Activated CD8-positive, alpha-beta memory T cell treated with anti-CD3 and anti-CD28 coated beads, Interleukin-2, amount 50 U/mL, for 48 hours (primary cell): ENCODE data around the gene ABHD11.
"Not testable (repeated sequence)": the region's sequence is repeated elsewhere in the genome, so short reads cannot be mapped to it uniquely, and the experiment has no call there.

Source experiments
- DNase-seq: peaks from one replicate; pipeline ENCODE4 v3.0.0-alpha.2; 2020

ABHD11 gene

DNA sequence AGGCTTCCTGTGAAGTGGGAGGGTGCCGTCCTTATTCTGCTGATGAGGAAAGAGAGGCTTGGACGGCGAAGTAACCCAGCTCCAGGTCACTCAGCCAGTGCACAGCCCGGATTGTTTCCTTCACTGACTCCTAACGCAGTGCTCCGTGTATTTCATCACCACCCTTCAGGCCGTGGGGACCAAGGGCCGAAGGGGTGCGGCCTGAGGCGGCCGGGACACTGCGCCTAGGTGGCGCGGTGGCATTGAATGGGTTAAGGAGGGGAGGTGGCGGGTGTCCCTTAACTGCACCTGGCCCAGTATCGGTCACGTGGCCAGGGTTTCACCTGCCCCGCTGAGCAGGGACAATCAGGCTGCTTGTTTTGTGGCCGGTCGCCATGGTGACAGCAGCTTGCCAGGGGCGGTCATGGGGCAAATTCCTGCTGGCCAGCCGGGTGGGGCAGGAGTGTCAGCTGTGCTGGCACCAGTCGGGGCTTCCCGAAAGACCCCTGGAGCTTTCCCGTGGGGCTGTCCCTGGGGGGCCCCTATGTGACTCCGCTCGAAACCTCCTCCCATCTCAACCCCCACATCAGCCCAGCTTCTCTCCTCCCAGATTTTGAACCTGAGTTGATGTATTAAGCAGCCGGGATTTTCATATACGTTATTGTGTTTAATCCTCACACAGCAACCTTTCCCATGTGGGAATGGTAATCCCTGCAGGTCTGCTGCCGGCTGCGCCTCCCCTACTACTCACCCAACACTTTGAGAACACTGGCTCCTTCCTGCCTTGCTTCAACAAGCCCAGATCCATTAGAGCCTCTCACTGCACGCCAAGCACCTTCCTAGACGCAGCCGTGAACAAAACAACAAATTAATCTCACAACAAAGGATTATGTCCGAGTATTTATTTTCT is 4.4 kb upstream of the ABHD11 start:
- DNase-seq = no peak

DNA sequence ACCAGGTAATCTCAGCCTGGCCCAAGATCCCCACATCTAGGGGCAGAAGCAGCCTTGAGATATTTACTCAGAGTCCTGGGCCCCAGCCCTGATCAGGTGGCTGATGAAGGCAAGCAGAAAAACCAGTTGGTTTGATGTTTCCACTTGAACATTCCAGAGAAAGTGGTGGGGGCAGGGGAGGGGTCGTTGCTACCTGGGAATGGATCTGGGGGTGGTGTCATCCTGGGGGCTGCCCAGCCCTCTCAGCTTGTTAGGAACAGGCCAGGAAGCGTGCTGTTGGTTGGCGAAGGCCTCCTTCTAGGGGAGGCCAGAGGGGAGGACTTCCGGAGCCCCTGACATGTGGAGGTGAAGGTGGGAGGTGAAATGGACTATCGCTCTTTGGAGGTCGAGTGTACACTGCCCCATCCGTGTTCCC is 3.7 kb upstream of the ABHD11 start:
- no peak for DNase-seq

DNA sequence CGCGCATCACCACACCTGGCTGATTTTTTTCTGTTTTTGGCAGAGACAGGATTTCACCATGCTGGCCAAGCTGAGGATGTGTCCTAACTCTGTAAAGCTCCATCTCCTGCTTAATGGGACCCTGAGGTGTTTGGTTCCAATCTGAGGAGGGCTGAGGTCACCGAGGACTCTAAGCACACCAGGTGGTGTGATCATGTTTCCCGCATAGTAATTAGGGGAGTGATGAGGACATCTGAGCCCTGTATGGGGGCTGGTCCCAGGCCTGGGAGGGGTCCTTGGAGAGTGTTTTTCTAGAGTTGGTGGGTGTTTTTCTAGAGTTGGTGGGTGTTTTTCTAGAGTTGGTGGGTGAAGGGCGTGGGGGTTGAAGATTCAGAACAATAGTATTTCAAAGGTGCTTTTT is 3.0 kb upstream of the ABHD11 start:
- DNase-seq = no peak

DNA sequence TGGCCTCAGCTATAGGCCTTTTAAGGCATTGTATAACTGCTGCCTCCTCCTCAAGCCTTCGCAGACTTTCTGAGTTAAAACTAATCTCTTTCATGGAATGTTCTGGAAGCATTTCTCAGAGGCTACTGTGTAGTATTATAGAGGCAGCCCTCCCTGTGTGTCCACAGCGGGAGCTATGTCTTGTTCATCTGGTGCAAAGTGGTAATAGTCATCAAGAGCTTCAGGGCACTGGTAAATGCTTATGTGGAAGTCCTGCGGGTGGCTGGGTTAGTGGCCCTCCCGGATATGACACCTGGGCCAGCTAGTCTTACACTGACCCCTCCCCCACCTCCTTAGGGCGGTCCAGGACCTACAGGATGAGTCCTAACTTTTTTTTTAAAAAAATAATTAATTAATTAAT is 2.2 kb upstream of the ABHD11 start:
- no peak for DNase-seq

DNA sequence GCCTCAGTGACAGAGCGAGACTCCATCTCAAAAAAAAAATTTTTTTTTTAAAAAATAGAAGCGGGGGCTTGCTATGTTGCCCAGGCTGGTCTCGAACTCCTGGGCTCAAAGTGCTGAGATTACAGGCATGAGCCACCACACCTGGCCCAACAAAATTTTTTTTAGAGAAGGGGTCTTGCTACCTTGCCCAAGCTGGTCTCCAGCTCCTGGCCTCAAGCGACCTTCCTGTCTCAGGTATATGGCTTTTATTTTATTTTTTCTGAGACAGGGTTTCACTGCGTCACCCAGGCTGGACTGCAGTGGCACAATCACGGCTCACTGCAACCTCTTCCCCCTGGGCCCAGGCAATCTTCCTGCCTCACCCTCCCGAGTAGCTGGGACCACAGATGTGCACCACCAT is 1.6 kb upstream of the ABHD11 start:
- no peak for DNase-seq

DNA sequence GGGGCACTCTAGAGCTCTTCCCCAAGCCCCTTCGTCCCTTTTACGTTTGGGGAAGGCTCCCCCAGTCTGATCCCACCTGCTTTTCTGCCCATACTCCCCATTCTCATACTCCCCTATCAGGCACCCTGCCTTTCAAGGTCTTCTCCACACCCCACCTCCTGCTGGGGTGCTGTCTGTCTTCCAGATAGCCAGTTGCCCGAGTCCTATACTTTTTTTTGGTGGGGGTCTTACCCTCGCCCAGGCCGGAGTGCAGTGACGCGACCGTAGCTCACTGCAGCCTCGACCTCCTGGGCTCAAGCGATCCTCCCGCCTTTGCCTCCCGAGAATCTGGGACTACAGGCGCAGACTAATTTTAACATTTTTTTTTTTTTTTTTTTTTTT is 775 bp upstream of the ABHD11 start:
- DNase-seq = no peak

DNA sequence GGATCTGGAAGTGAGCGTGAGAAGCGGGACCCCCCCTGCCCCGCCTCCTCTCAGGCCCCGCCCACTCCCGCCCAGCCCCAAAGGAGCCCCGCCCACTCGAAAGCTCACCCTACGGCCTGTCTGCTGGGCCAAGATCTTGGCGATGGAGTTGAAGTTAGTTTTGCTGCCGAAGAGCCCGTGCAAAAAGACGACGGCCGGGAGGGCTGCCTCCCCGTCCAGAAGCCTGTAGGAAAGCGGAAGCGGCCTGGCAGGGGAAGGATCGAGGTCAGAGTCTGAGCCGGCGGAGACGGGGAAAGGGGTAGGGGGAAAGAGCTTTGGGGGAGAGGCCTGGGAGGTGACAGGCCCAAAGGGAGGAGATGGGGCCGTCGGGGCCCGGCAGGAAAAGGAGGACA is 386 bp downstream of the ABHD11 start:
- peak; percentile 84 for DNase-seq

DNA sequence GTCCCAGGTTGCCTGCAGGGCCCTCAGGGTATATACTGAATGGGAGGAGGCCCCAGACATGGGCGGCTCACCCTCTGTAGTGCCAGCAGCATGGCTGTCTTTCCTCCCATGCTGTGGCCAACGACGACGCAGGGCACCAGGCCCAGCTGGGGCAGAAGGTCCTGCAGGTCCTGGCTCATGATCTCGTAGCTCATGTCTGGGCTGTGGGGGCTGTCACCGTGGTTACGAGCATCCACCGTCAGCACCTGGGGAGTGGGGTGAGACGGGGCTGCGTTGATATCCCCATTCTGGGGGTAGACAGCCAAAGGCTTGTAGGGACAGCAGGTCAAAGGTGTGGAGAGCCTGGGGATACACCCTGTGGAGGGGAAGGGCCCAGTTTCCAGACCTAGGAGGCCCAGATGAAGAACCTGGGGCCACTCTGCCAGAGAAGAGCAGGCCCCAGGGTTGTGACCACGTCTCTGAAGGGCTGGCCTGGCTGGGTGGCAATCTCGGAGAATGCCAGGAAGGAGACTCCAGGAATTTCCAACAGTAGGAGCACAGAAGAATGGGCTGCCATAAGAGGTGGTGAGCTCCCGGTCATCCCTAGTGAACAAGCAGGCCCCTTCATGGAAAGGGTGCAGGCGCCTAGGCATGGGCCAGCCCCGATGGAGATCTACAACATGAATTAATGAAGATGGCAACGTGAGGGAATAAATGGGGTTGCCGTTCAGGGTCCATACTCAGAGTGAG is 947 bp downstream of the ABHD11 start:
- DNase-seq = no peak

DNA sequence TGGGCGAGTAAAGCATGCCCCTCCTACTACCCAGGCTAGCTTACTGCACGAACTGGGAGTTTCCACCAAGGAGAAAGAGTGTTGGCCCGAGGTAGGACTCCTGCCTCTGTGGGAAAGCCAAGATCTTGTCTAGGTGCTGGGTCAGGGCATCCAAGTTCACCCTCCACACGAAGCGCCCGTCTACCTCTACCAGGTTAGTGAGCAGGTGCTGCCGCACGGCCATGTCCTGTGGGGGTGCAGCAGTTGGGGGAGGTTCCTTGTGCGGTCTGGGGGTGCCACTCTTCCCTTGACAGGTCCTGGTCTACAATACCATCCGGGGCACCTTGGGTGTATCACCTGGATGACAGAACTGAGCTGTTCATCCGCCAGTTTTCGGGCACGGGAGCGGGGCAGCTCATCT is 1.7 kb downstream of the ABHD11 start:
- DNase-seq = no peak

DNA sequence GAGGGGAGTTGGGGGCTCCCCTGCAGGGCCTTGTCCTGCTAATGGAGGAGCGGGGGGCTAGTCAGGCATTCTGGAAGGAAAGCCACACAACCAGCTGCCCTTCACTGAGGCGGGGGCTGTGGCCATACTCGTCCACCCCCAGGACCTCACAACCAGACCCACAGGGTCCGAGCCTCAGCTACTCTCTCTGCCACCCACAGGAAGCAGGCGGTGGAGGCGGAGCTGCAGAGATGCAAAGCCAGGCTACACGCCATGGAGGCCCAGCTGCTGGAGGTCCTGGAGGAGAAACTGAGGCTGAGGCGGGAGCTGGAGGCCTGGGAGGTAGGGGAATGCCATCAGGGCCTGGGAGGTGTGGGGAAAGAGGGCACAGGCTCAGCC is 3.1 kb downstream of the ABHD11 start:
- DNase-seq = no peak

DNA sequence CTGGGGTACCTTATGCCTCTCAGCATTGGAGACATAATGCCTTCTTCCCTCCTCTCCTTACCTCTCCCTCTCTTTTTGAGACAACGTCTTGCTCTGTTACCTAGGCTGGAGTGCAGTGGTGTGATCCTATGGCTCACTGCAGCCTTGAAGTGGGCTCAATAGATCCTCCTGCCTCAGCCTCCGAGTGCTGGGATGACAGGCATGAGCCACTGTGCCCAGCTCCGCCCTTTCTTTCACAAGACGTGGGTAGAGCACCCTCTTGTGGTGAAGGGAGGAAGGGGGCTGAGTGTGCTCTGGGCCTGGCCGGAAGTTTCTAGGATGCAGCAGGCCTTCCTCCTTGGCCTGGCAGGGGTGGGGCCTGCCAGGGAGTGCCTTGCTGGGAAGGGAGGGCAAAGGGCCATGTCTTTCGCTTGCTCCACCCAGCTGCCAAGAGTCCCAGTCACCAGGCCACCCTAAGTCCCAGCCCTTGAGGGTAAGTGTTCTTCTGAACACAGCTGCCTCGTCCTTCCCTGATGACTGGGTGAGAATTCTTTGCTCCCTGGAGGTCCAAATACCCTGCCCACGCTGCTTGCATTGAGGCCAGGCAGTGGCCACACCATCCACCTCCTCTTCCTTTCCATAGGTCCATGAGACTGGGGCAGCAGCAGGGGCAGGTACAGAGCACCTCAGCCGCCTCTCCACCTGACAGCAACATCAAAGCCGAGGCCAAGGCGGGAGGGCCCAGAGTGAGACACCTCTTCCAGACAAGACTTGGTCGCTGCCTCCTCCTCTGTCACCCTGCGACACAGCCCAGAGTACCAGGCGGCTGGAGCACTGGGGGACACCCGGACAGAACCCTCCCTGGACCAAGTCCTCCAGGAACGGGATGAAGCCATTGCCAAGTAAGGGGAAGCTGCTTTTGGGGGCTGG is 3.7 kb downstream of the ABHD11 start:
- DNase-seq = peak; percentile 88

DNA sequence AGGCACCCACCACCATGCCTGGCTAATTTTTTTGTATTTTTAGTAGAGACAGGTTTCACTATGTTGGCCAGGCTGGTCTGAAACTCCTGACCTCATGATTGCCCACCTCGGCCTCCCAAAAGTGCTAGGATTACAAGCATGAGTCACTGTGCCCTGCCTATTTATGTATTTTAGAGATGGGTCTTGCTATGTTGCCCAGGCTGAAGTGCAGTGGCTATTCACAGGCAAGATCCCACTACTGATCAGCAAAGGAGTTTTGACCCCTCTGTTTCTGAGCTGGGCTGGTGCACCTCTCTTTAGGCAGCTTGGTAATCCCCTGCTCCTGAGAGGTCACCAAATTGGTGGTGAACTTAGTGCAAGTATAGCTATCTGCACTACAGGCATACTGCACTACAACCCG is 6.2 kb downstream of the ABHD11 start:
- no peak for DNase-seq

DNA sequence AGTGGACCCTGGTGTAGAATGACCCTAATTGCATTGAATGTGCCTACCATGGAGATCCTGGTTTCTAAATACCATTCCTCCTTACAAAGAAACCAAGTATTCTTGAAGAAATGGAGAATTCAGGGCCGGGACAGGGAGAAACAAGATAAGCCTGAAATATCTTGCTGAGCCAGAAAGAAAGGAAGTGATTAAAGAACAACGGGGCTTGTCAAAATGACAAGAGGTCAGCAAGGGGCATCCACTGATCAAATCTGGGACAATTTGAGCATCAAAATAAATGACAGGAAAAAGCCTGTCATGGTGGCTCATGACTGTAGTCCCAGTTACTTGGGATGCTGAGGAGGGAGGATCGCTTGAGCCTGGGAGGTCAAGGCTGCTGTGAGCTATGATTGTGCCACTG is 8.1 kb downstream of the ABHD11 start:
- no peak for DNase-seq

DNA sequence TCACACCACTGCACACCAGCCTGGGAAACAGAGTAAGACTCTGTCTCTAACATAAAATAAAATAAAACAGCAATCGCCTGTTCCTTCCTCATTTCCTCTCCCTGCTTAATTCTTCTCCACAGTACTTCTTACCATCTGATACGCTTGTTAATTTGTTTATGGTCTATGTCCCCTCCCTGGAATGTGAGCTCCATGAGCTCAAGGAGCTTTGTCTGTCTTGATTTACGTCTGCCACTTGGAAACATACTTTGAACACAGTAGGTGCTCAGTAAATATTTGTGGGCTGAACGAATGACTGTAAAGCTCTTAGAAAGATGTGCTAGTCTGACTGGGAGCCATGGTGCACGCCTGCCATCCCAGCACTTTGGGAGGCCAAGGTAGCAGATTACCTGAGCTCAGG is 10.1 kb downstream of the ABHD11 start:
- no peak for DNase-seq

DNA sequence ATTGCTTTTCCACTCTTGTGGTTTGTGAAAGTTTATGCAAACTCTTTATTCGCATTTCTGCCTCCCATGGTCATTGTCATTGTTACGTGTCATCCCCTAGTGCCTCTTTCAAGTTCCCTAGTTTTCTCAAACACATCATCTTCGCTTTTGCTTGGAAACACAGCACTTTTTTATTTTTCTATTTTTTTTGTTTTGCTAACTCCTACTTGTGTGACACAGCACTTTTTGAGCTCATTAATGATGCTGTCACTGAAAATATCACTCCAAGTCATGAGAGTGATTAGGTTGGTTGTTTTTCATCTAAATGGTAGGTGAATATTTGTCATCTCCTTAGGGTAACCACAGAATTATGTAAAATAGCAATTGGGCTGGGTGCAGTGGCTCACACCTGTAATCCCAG is 10.7 kb downstream of the ABHD11 start:
- DNase-seq = no peak

DNA sequence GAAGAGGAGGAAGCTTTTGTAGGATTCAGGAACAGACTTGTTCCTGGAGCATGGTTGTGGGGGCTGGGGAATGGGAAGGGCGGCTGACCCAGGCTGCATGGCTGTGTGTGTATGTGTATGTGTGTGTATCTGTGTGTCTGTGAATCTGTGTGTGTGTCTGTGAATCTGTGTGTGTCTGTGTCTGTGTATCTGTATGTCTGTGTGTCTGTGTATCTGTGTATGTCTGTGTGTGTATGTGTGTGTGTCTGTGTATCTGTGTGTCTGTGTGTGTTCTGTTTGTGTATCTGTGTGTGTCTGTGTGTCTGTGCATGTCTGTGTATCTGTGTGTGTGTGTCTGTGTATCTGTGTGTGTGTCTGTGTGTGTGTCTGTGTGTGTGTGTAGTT is 12.5 kb downstream of the ABHD11 start:
- no peak for DNase-seq

DNA sequence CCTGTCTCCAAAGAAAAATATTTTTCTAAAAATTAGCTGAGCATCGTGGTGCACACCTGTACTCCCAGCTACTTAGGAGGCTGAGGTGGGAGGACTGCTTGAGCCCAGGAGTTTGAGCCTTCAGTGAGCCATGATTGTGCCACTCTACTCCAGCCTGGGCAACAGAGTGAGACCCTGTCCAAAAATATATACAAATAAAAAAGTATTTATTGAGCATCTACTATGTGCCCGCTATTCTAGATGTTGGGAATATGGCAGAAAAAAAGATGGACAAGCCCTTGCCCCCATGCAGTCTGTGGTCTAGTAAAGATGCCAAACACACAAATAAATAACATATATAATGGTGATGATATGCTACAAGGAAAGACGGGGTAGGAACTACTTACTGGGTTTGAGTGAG is 14.8 kb downstream of the ABHD11 start:
- DNase-seq = no peak

DNA sequence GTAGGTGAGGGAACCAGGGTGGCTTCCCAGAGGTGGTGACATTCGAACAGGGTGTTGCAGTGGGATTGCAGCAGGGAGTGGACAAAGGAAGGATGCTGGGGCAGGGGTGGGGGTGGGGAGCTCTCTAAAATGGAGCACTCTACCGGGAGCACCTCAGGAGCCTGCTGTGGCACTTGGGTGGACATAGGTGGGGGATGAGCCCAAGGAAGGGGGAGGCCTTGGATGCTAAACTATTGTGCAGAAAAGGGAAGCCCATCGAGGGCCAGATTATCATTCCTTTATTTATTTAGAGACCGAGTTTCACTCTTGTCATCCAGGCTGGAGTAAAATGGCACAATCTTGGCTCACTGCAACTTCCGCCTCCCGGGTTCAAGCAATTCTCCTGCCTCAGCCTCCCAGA is 15.8 kb downstream of the ABHD11 start:
- no peak for DNase-seq

DNA sequence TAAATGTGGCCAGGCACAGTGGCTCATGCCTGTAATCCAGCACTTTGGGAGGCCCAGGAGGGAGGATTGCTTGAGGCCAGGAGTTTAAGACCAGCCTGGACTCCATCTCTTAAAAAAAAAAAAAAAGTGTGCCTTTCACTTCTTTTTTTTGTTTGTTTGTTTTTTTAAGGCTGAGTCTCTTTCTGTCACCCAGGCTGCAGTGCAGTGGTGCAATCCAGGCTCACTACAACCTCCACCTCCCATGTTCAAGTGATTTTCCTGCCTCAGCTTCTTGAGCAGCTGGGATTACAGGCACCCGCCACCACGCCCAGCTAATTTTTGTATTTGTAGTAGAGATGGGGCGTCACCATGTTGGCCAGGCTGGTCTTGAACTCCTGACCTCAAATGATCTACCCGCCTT is 16.4 kb downstream of the ABHD11 start:
- DNase-seq = not testable (repeated sequence)

DNA sequence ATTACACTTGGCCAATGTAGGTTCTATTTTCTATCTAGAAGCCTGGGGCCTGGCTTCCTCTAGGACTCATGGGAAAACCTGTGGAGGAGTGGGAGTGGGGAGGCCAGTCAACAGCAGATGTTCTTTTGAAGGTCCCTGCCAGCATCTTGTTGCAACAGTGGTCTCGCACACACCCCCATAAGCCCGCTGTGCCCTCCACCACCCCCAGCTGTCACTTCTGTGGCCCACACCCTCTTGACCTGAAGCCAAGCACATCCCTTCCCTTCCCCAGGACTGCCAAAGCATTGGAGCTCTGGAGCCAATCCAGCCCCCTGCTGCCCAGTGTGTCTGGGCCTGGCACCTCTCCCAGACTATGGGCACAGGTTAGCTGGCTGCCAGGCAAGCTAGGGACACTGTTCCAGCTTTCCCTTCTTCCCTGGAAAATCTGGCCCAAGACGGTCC is 17.2 kb downstream of the ABHD11 start:
- no peak for DNase-seq

DNA sequence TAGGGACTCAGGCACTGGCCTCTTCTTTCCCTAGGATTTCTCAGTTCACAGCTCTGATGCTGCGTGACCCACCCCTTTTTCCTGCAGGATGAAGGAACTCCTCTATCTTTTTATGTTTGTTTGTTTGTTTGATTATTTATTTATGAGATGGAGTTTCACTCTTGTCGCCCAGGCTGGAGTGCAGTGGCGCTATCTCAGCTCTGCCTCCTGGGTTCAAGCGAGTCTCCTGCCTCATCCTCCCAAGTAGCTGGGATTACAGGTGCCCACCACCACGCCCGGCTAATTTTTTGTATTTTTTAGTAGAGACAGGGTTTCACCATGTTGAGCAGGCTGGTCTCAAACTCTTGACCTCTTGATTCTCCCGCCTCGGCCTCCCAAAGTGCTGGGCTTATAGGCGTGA is 18.2 kb downstream of the ABHD11 start:
- not testable (repeated sequence) for DNase-seq

DNA sequence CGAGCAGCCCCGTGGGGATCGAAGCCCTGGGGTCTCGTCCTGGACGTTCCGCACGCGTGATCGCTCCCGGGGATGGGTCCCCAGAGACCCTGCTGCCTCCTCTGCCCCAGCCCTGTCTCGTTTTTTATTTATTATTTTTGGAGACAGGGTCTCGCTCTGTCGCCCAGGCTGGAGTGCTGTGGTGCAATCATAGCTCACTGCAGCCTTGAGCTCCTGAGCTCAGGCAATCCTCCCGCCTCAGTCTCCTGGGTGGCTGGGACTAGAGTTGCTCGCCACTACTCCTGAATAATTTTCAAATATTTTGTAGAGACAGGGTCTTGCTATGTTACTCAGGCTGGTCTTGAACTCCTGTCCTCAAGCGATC is 18.8 kb downstream of the ABHD11 start:
- no peak for DNase-seq
